Measurements from ENCODE around the gene USP8. TPM values are rescaled to one million over a fixed set of nuclear protein-coding genes. Genes with fewer than 3 reads are reported as not detected.

USP8 gene
- total and polyA plus RNA-seq, 2 of the 4 experiments (the other 2 are of a cell fraction) = 25.4 to 52.2 TPM

DNA sequence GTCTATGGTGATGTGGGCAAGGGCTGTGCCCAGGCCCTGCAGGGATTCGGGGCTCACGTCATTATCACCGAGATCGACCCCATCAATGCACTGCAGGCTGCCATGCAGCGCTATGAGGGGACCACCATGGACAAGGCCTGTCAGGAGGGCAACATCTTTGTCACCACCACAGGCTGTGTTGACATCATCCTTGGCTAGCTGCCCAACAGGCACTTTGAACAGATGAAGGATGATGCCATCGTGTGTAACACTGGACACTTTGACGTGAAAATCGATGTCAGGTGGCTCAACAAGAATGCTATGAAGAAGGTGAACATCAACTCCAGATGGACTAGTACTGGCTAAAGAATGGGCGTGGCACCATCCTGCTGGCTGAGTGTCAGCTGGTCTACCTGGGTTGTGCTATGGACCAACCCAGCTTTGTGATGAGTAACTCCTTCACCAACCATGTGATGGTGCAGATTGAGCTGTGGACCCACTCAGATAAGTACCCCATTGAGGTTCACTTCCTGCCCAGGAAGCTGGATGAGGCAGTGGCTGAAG, 6.1 kb upstream of the USP8 start:
- Histone ChIP-seq H2AK9ac (replicated peaks; ENCODE audit: low read depth, low read length, poor library complexity) (no peak overlapping the region), H3K4me2 (ENCODE audit: low read depth, low read length) (no peak overlapping the region), H3K18ac (ENCODE audit: low read depth, low read length) (no peak overlapping the region), H3K27me3 (ENCODE audit: control insufficient read depth, insufficient read depth, low read length) (no peaks in the 10 kb centered on the region), H2BK15ac (ENCODE audit: low read depth, low read length) (no peak overlapping the region), H3K36me3 (ENCODE audit: control insufficient read depth, insufficient read depth, low read length) (no peaks in the 10 kb centered on the region), H2BK20ac (ENCODE audit: low read depth, low read length) (no peak overlapping the region), H2BK5ac (ENCODE audit: low read depth, low read length, poor library complexity, severe bottlenecking) (no peak overlapping the region), H2AFZ (replicated peaks; ENCODE audit: low read length, poor library complexity) (no peak overlapping the region), H2BK120ac (ENCODE audit: low read depth, low read length) (no peak overlapping the region), H3K4ac (ENCODE audit: low read depth, low read length) (no peak overlapping the region), H4K5ac (ENCODE audit: low read depth, low read length) (no peak overlapping the region), H3K79me1 (ENCODE audit: low read depth in 1 of 2, low read length in 2 of 2) (no peaks in the 10 kb centered on the region), H3K4me1 (ENCODE audit: control insufficient read depth, insufficient read depth, low read length) (no peaks in the 10 kb centered on the region), H3K56ac (ENCODE audit: extremely low read depth, insufficient read depth, low read length) (no peak overlapping the region), H2AK5ac (ENCODE audit: low read depth, low read length) (no peak overlapping the region), H3K9me3 (ENCODE audit: control insufficient read depth, insufficient read depth, low read length) (no peaks in the 10 kb centered on the region), H4K8ac (ENCODE audit: low read depth in 2 of 2, low read length in 2 of 2) (no peak overlapping the region), H3K9ac (ENCODE audit: low read depth, low read length) (no peak overlapping the region), H3K4me3 (ENCODE audit: insufficient read depth, low read depth, low read length) (no peak overlapping the region), H4K91ac (ENCODE audit: insufficient read depth, low read depth, low read length) (no peak overlapping the region), H3K14ac (replicated peaks; ENCODE audit: low read depth, low read length) (no peak overlapping the region), H3K9me1 (ENCODE audit: insufficient read depth, low read length) (no peaks in the 10 kb centered on the region), H4K20me1 (ENCODE audit: insufficient read depth, low read length) (no peaks in the 10 kb centered on the region), H3K23ac (ENCODE audit: low read depth, low read length) (no peak overlapping the region), H3K27ac (ENCODE audit: insufficient read depth, low read length) (no peak overlapping the region)
- ChIA-PET CTCF (no interaction called here), POLR2A (ENCODE audit: unreplicated experiment) (no interaction called here)
- BruUV-seq (replicated peaks) = no TSS peak
- WGBS, 2 experiments (ENCODE audit: extremely low coverage in 2 of 2, insufficient read length in 1 of 2) = 83% methylated on average over 9 of the region's 9 CpGs; no CpG with 5 or more reads in 1 of the 2 experiments
- intact Hi-C loops (cut with micrococcal nuclease) = no loop called here
- dilution Hi-C loops (cut with HindIII; ENCODE audit: low sequenced_read_pairs, unreplicated experiment) = no loop called here
- TF ChIP-seq RCOR1 (IDR thresholded peaks at IDR 0.05; ENCODE audit: insufficient replicate concordance, low read length) (no peak), RAD21 (IDR thresholded peaks at IDR 0.05; ENCODE audit: low read length) (no peak), MAZ (IDR thresholded peaks at IDR 0.05; ENCODE audit: borderline replicate concordance, low read depth, low read length) (no peak), RFX5 (IDR thresholded peaks at IDR 0.05; ENCODE audit: low read depth, low read length) (no peak), CEBPB (IDR thresholded peaks at IDR 0.05; ENCODE audit: low read depth, low read length) (no peak), NFE2L2 (IDR thresholded peaks at IDR 0.05; ENCODE audit: low read depth, low read length) (no peak), CHD1 (IDR thresholded peaks at IDR 0.05; ENCODE audit: low read depth, low read length) (no peak), MAFK (IDR thresholded peaks at IDR 0.05; ENCODE audit: low read depth, low read length) (no peak), FOS (IDR thresholded peaks at IDR 0.05; ENCODE audit: low read depth, low read length) (no peak), BHLHE40 (IDR thresholded peaks at IDR 0.05; ENCODE audit: low read depth, low read length) (no peak), MXI1 (IDR thresholded peaks at IDR 0.05; ENCODE audit: borderline replicate concordance, low read depth, low read length) (no peak), POLR2A (IDR thresholded peaks at IDR 0.05; ENCODE audit: low read depth, low read length) (no peak), SMC3 (IDR thresholded peaks at IDR 0.05; ENCODE audit: low read depth, low read length) (no peak)
- TF ChIP-seq, protein P1, sequence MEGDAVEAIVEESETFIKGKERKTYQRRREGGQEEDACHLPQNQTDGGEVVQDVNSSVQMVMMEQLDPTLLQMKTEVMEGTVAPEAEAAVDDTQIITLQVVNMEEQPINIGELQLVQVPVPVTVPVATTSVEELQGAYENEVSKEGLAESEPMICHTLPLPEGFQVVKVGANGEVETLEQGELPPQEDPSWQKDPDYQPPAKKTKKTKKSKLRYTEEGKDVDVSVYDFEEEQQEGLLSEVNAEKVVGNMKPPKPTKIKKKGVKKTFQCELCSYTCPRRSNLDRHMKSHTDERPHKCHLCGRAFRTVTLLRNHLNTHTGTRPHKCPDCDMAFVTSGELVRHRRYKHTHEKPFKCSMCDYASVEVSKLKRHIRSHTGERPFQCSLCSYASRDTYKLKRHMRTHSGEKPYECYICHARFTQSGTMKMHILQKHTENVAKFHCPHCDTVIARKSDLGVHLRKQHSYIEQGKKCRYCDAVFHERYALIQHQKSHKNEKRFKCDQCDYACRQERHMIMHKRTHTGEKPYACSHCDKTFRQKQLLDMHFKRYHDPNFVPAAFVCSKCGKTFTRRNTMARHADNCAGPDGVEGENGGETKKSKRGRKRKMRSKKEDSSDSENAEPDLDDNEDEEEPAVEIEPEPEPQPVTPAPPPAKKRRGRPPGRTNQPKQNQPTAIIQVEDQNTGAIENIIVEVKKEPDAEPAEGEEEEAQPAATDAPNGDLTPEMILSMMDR (conservative IDR thresholded peaks at IDR 0.05; ENCODE audit: low read depth, low read length) = no peak
- TF ChIP-seq, protein P2, sequence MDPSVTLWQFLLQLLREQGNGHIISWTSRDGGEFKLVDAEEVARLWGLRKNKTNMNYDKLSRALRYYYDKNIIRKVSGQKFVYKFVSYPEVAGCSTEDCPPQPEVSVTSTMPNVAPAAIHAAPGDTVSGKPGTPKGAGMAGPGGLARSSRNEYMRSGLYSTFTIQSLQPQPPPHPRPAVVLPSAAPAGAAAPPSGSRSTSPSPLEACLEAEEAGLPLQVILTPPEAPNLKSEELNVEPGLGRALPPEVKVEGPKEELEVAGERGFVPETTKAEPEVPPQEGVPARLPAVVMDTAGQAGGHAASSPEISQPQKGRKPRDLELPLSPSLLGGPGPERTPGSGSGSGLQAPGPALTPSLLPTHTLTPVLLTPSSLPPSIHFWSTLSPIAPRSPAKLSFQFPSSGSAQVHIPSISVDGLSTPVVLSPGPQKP (IDR thresholded peaks at IDR 0.05; ENCODE audit: borderline replicate concordance, low read depth, low read length) = no peak
- TF ChIP-seq, protein P3, sequence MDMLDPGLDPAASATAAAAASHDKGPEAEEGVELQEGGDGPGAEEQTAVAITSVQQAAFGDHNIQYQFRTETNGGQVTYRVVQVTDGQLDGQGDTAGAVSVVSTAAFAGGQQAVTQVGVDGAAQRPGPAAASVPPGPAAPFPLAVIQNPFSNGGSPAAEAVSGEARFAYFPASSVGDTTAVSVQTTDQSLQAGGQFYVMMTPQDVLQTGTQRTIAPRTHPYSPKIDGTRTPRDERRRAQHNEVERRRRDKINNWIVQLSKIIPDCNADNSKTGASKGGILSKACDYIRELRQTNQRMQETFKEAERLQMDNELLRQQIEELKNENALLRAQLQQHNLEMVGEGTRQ (IDR thresholded peaks at IDR 0.05; ENCODE audit: low read depth, low read length) = no peak
- in situ Hi-C loops (cut with MboI; ENCODE audit: low sequenced_read_pairs) = no loop called here
- DNase-seq (no peak), ATAC-seq (ENCODE audit: low read depth) (no peak)
